GM23338 (cell line): ENCODE results near the gene OS9.

ENCODE experiments used
- CREB1 ChIP-seq: fragments of 250-450 bp; sonication (Bioruptor Pico); IDR thresholded peaks from 2 replicates; pipeline ENCODE4 v1.5.0; 2020; ENCODE audit warnings: low read depth, mild to moderate bottlenecking, moderate library complexity
- CTCF ChIP-seq, 2 experiments: fragments of 200-600 bp in 1 of 2; sonication (generic) in 1 of 2; conservative IDR thresholded peaks; 2 replicates each; pipeline versions ENCODE4 v1.5.1 to v1.6.1; 2016 to 2017; ENCODE audit warnings: antibody characterized with exemption in 2 of 2, low read depth in 2 of 2, mild to moderate bottlenecking in 2 of 2, moderate library complexity in 1 of 2
- EZH2 ChIP-seq: fragments of 200-600 bp; sonication (generic); IDR thresholded peaks from one replicate; pipeline ENCODE4 v1.8.0; 2017; ENCODE audit warnings: antibody characterized with exemption, mild to moderate bottlenecking, low read depth; ENCODE audit not compliant: unreplicated experiment
- EZH2phosphoT487 ChIP-seq: fragments of 200-600 bp; sonication (generic); IDR thresholded peaks from one replicate; pipeline ENCODE4 v1.8.1; 2018; ENCODE audit warnings: antibody characterized with exemption; ENCODE audit not compliant: unreplicated experiment
- POLR2AphosphoS5 ChIP-seq: IDR thresholded peaks from 2 replicates; pipeline ENCODE4 v1.6.1; 2016; ENCODE audit warnings: antibody characterized with exemption, low read depth
- REST ChIP-seq: IDR thresholded peaks from one replicate; pipeline ENCODE4 v1.6.1; 2018; ENCODE audit warnings: antibody characterized with exemption; ENCODE audit not compliant: unreplicated experiment
- ZNF114 ChIP-seq: fragments of 250-450 bp; sonication (Bioruptor Pico); IDR thresholded peaks from 2 replicates; pipeline ENCODE4 v1.5.0; 2020; ENCODE audit warnings: mild to moderate bottlenecking, moderate library complexity
- ZNF331 ChIP-seq: fragments of 250-450 bp; sonication (Bioruptor Pico); IDR thresholded peaks from 2 replicates; pipeline ENCODE4 v1.5.0; 2020; ENCODE audit warnings: low read depth, mild to moderate bottlenecking, moderate library complexity

- TF ChIP-seq CREB1 (no peak), CTCF (conservative IDR thresholded peaks at IDR 0.05; ENCODE audit: low read depth in 2 of 2) (no peak), EZH2 (no peak), POLR2AphosphoS5 (no peak), REST (no peak), ZNF114 (no peak), EZH2phosphoT487 (no peak), ZNF331 (CRISPR knock-in tag) (no peak)
These were observed 27.0 kb upstream of the OS9 start for GRCh38 chr12:57666897-57667296.
